Measurements from ENCODE around the gene ANAPC15. TPM values are rescaled to one million over a fixed set of nuclear protein-coding genes. Genes with fewer than 3 reads are reported as not detected.

ANAPC15 gene
- total RNA-seq, 1 donor = 24.5 TPM

GRCh38 chr11:72088076-72088808, 24.3 kb downstream of the ANAPC15 start:
- DNase-seq (ENCODE audit: low read depth in 2 of 3, low spot score in 2 of 3) = no peak

- no peak for DNase-seq (ENCODE audit: low read depth in 2 of 3, low spot score in 2 of 3)
These were observed 26.7 kb downstream of the ANAPC15 start for GRCh38 chr11:72085621-72086351.

GRCh38 chr11:72084965-72085364, 27.5 kb downstream of the ANAPC15 start:
- DNase-seq (ENCODE audit: low read depth in 2 of 3, low spot score in 2 of 3) = no peak

GRCh38 chr11:72084076-72084475, 28.4 kb downstream of the ANAPC15 start:
- no peak for DNase-seq (ENCODE audit: low read depth in 2 of 3, low spot score in 2 of 3)

GRCh38 chr11:72083414-72083813, 29.1 kb downstream of the ANAPC15 start:
- no peak for DNase-seq (ENCODE audit: low read depth in 2 of 3, low spot score in 2 of 3)

- peak in 1 of 3 donors; percentile 16 for DNase-seq (ENCODE audit: low read depth in 2 of 3, low spot score in 2 of 3)
These were observed 30.6 kb downstream of the ANAPC15 start for GRCh38 chr11:72081821-72082453.

- DNase-seq (ENCODE audit: low read depth in 2 of 3, low spot score in 2 of 3) = no peak
These were observed 31.3 kb downstream of the ANAPC15 start for GRCh38 chr11:72081184-72081644.

GRCh38 chr11:72080326-72081183, 31.9 kb downstream of the ANAPC15 start, which contains the start of the genes LRRC51 and NUMA1:
TSS of gene LRRC51 (plus strand) at chr11:72080850. CDS start at chr11:72089084, 8,234 bp downstream.
TSS of gene NUMA1 (minus strand) at chr11:72080542. CDS start at chr11:72035943, 44,599 bp downstream.
- DNase-seq (ENCODE audit: low read depth in 2 of 3, low spot score in 2 of 3) = peak; percentile 95 to 100 (median 100)

- DNase-seq (ENCODE audit: low read depth in 2 of 3, low spot score in 2 of 3) = peak in 1 of 3 donors; percentile 13
These were observed 32.6 kb downstream of the ANAPC15 start for GRCh38 chr11:72079819-72080325.

- DNase-seq (ENCODE audit: low read depth in 2 of 3, low spot score in 2 of 3) = no peak
These were observed 34.0 kb downstream of the ANAPC15 start for GRCh38 chr11:72078477-72078876.

GRCh38 chr11:72075756-72076155, 36.7 kb downstream of the ANAPC15 start:
- no peak for DNase-seq (ENCODE audit: low read depth in 2 of 3, low spot score in 2 of 3)

GRCh38 chr11:72075109-72075508, 37.4 kb downstream of the ANAPC15 start:
- peak in 2 of 3 donors; percentile 73 to 83 for DNase-seq (ENCODE audit: low read depth in 2 of 3, low spot score in 2 of 3)

- no peak for DNase-seq (ENCODE audit: low read depth in 2 of 3, low spot score in 2 of 3)
These were observed 40.1 kb downstream of the ANAPC15 start for GRCh38 chr11:72072348-72072747.

- no peak for DNase-seq (ENCODE audit: low read depth in 2 of 3, low spot score in 2 of 3)
These were observed 42.0 kb downstream of the ANAPC15 start for GRCh38 chr11:72070491-72070890.

- no peak for DNase-seq (ENCODE audit: low read depth in 2 of 3, low spot score in 2 of 3)
These were observed 42.7 kb downstream of the ANAPC15 start for GRCh38 chr11:72069787-72070251.

GRCh38 chr11:72069200-72069599, 43.3 kb downstream of the ANAPC15 start:
- DNase-seq (ENCODE audit: low read depth in 2 of 3, low spot score in 2 of 3) = no peak

GRCh38 chr11:72067676-72068075, 44.8 kb downstream of the ANAPC15 start:
- DNase-seq (ENCODE audit: low read depth in 2 of 3, low spot score in 2 of 3) = no peak

GRCh38 chr11:72067266-72067665, 45.2 kb downstream of the ANAPC15 start:
- no peak for DNase-seq (ENCODE audit: low read depth in 2 of 3, low spot score in 2 of 3)

GRCh38 chr11:72066855-72067254, 45.6 kb downstream of the ANAPC15 start:
- no peak for DNase-seq (ENCODE audit: low read depth in 2 of 3, low spot score in 2 of 3)
